GM19455 (cell line): ENCODE measurements around the gene COL5A3.

Experiments
- ATAC-seq: cut with Tn5 transposase; IDR thresholded peaks from one replicate; pipeline ENCODE4 v1.9.1; 2021; ENCODE audit not compliant: unreplicated experiment

The COL5A3 gene

GRCh38 chr19:10011974-10012373 lies 1.7 kb upstream of the COL5A3 start:
- ATAC-seq, result no peak

GRCh38 chr19:10010939-10011338 lies 635 bp upstream of the COL5A3 start:
- ATAC-seq, result no peak

GRCh38 chr19:10009714-10010224 lies 535 bp downstream of the COL5A3 start:
- no peak for ATAC-seq

- ATAC-seq, result no peak
These were observed 2.0 kb downstream of the COL5A3 start for GRCh38 chr19:10008184-10008765.

- ATAC-seq, result no peak
These were observed 2.7 kb downstream of the COL5A3 start for GRCh38 chr19:10007371-10008183.

DNA sequence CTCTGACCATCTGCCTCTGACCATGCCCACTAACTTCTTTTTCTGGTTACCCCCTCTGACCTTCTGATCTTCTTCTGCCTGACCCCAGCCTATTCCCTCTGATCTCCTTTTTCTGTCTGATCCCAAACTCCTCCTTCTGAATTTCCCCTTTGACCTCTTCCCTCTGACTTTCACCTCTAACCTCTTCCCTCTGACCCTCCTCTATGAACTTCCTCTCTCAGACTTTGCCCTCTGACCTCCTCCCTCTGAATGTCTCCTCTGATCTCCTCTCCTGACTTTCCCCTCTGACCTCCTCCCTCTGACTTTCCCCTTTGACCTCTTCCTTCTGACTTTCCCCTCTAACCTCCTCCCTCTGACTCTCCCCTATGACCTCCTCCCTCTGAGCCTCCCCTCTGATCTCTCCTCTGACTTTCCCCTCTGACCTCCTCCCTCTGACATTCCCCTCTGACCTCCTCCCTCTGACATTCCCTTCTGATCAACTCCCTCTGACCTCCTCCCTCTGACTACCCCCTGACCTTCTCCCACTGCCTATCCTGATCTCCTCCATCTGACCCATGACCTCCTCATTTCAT lies 3.5 kb downstream of the COL5A3 start:
- no peak for ATAC-seq

DNA sequence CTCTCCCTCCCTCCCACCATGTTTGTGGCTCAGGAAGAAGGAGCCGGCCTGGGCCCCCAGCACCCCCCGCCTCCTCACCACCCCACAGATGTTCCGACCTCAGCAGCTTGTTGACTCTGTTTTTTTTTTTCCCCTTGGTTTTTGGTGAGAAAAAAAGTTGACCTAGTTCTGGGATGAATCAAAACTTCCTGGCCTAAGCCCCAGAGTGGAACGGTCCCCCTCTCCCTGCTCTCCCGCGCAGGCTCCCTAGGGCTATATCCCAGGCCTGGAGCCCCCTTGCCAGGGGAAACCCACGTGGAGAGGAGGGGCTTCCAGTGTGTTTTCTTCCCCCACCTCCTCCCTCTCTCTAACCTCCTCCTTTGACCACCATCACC lies 4.0 kb downstream of the COL5A3 start:
- no peak for ATAC-seq

DNA sequence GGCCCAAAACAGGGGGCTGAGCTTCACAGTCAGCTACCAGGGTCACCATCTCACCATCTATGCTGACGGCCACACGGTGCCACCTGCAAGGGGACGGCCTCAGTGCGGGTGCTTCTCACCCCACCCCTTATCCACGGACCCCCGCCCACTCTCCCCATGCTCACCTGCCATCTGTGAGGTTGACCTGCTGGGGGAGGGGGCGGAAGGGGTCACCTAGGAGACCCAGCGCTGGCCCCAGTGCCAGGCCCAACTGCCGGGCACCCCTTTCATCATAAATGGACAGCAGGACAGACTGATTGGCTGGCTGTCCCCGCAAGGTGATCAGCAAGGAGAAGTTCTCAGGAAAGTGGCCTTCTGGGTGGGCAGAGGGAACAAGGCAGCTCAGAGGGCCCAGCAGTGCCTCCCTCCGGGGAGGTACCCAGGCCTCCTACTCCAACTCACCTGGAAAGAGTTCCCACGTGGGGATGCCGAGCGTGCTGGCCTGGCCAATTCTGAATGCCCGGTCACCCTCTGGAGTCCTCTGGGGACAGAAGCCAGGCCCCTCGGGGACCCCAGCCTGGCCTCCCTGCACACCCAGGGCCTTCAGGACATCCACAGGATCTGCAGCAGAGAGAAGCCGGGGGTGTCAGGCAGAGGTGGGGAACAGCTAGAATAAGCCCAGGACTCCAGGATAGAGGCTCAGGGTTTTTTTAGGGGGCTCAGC lies 4.5 kb downstream of the COL5A3 start:
- ATAC-seq, result no peak

GRCh38 chr19:10004617-10005016 lies 5.7 kb downstream of the COL5A3 start:
- ATAC-seq, result no peak

GRCh38 chr19:10003271-10003670 lies 7.0 kb downstream of the COL5A3 start:
- ATAC-seq, result no peak

- ATAC-seq, result no peak
These were observed 8.4 kb downstream of the COL5A3 start for GRCh38 chr19:10001899-10002298.

DNA sequence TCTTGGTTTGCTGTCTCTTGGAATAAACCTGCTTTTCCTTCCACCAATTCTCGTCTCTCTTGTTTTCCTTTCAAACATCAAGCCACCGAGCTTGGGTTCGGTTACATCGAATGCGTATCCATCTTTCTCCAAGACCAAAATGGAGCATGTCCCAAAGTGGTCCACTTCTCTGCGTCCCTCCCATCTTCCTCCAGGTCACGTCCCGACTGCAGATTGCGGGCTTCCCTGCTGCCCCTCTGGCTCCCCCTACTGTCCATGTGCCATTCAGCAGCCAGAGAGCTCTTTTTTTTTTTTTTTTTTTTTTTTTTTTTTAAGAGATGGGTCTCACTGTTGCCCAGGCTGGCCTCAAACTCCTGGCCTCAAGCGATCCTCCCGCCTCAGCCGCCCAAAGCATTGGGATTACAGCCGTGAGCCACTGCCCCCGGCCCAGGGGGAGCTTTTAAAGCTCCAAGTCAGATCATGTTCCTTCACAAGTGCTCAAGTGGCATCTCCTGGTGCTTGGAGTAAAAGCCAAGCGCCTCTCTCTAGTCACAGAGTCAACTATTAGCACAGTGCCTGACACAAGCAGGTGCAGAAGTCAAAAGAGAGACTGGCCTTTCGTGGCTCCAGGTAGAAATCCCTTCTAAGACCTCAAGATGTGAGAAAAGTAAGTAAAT lies 10.0 kb downstream of the COL5A3 start:
- no peak for ATAC-seq

GRCh38 chr19:9996541-9996940 lies 13.8 kb downstream of the COL5A3 start:
- ATAC-seq, result no peak

DNA sequence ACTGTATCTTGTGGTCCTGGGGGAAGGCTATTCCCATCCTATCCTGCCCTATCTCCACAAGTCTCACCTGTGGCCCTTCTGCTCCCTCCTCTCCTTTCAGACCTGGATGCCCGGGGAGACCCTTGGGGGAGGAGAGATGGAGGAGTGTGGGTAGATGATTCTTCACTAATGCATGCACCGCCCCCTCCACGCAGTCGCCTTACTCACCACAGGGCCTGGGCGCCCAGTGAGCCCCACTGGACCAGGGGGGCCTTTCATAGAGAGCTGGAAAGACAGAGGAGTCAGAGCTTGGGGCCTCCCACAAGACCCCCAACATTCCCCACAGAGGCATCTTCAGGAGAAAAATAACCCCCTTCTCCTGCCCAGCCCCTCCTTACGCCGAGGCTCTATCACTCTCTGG lies 14.3 kb downstream of the COL5A3 start:
- ATAC-seq, result no peak

- ATAC-seq, result no peak
These were observed 15.2 kb downstream of the COL5A3 start for GRCh38 chr19:9995084-9995483.

- ATAC-seq, result no peak
These were observed 18.7 kb downstream of the COL5A3 start for GRCh38 chr19:9991425-9992191.

DNA sequence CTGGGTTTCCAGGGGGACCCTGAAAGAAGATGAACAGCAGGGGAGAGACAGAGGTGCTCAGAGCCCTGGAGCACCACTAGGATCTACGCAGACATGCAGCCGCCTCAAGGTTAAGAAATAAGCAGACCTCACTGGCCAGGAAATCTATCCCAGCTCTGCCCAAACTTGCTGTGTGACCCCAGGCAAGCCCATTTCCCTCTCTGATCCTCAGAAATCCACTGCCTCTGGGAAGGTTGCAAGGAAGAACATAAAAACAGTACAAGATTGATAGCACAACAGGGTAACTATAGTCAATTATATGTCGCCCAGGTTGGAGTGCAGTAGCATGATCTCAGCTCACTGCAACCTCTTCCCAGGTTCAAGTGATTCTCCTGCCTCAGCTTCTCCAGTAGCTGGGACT lies 20.8 kb downstream of the COL5A3 start:
- ATAC-seq, result no peak

DNA sequence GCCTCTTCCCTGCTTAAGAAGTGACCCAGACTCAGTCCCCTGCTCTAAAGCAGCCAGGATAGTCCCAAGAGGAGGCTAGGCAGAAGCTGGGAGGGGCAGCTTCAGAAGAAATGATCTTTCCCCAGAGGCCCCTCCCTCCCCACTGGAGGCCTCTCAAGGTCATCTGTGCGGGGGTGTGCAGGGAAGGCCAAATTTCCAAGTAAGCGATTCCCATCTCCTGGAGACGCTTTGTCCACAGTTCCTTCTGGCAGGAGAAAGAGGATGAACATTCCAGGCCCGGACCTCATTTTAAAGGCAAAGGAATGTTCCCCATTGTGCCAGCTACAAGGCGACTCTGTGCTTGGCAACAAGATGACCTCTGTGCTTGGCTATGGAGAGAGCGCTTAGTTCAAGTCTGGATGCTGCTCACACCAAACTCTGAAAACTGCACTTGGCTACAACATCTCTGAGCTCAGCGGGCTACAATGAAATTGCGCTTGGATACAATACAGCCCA lies 23.5 kb downstream of the COL5A3 start:
- no peak for ATAC-seq

DNA sequence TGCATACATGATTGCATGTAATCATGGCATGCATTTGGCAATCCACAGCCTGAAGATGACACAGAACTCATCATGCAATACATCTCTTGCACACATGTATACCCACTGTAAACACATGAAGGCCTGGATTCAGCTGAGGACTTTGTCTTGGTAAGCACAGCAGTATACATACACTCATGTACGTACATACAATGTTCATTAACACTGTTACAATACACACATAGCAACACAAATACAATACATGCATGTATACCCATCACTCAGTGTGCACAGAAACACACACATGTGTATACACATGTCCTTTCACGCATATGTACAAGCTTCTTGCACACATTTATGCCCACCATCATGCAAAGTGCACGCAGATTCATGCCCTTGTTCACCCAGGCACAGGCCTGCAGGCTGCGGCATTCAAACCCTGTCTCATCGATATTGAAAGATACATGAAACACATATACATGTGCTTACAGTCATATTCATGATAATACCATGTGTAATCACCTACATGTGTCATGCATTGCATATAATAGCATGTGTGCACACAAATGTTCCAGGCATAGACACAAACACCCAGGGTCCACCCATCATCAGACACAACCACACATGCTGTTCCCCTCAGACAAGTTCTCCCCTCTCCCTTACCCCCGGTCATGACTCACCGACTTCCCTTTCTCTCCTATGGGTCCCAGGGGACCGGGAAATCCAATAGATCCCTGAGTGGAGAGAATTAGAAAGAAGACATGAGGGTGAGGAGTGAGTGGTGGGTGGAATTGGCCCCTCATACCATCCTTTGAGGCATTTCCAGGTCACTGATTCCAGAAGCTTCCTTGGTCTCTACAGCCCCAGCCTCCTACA lies 28.7 kb downstream of the COL5A3 start:
- ATAC-seq, result no peak
